ENCODE data around the gene ZNF316.

DNA sequence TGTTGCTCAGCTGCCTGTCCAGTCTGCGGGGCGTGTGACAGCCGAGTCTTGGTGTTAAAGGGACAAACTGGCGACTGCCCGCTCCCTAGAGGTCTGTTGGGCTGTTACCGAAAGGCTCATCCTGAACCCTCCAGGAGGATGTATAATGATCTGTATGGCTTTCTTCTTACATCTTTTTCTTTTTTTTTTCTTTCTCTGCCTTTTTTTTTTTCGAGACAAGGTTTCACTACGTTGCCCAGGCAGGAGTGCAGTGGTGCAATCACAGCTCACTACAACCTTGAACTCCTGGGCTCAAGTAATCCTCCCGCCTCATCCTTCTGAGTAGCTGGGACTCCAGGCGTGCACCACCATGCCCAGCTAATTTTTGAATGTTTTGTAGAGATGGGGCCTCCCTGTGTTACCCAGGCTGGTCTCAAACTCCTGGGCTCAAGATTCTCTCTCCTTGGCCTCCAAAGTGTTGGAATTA lies 46.4 kb upstream of the ZNF316 start:
- TF ChIP-seq STAT6 (CRISPR knock-in tag; conservative IDR thresholded peaks at IDR 0.05; ENCODE audit: low read depth) (no peak), HMGA2 (CRISPR knock-in tag; IDR thresholded peaks at IDR 0.05) (no peak), CTCF (IDR thresholded peaks at IDR 0.05) (no peak), FOXJ3 (CRISPR knock-in tag; IDR thresholded peaks at IDR 0.05; ENCODE audit: borderline replicate concordance) (no peak), FOXP1 (CRISPR knock-in tag; IDR thresholded peaks at IDR 0.05; ENCODE audit: borderline replicate concordance) (no peak), CREB1 (CRISPR knock-in tag; IDR thresholded peaks at IDR 0.05) (no peak), NR2C2 (CRISPR knock-in tag; IDR thresholded peaks at IDR 0.05) (no peak), E2F4 (CRISPR knock-in tag; IDR thresholded peaks at IDR 0.05; ENCODE audit: borderline replicate concordance, low read depth) (no peak)
- TF ChIP-seq, protein P1, sequence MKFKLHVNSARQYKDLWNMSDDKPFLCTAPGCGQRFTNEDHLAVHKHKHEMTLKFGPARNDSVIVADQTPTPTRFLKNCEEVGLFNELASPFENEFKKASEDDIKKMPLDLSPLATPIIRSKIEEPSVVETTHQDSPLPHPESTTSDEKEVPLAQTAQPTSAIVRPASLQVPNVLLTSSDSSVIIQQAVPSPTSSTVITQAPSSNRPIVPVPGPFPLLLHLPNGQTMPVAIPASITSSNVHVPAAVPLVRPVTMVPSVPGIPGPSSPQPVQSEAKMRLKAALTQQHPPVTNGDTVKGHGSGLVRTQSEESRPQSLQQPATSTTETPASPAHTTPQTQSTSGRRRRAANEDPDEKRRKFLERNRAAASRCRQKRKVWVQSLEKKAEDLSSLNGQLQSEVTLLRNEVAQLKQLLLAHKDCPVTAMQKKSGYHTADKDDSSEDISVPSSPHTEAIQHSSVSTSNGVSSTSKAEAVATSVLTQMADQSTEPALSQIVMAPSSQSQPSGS (CRISPR knock-in tag; IDR thresholded peaks at IDR 0.05; ENCODE audit: borderline replicate concordance, low read depth), result no peak
- TF ChIP-seq, protein P2, sequence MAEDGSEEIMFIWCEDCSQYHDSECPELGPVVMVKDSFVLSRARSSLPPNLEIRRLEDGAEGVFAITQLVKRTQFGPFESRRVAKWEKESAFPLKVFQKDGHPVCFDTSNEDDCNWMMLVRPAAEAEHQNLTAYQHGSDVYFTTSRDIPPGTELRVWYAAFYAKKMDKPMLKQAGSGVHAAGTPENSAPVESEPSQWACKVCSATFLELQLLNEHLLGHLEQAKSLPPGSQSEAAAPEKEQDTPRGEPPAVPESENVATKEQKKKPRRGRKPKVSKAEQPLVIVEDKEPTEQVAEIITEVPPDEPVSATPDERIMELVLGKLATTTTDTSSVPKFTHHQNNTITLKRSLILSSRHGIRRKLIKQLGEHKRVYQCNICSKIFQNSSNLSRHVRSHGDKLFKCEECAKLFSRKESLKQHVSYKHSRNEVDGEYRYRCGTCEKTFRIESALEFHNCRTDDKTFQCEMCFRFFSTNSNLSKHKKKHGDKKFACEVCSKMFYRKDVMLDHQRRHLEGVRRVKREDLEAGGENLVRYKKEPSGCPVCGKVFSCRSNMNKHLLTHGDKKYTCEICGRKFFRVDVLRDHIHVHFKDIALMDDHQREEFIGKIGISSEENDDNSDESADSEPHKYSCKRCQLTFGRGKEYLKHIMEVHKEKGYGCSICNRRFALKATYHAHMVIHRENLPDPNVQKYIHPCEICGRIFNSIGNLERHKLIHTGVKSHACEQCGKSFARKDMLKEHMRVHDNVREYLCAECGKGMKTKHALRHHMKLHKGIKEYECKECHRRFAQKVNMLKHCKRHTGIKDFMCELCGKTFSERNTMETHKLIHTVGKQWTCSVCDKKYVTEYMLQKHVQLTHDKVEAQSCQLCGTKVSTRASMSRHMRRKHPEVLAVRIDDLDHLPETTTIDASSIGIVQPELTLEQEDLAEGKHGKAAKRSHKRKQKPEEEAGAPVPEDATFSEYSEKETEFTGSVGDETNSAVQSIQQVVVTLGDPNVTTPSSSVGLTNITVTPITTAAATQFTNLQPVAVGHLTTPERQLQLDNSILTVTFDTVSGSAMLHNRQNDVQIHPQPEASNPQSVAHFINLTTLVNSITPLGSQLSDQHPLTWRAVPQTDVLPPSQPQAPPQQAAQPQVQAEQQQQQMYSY (CRISPR knock-in tag; IDR thresholded peaks at IDR 0.05), result no peak

Data from WTC11 (cell line).